ENCODE results near the gene COL13A1.

GRCh38 chr10:69819716-69820506 is 18.2 kb downstream of the COL13A1 start:
- TF ChIP-seq POLR2AphosphoS5 (IDR thresholded peaks at IDR 0.05) (no peak), CTCF (IDR thresholded peaks at IDR 0.05) (no peak)
